OCI-LY1 (cell line): ENCODE results near the gene TBCEL.

Source experiments
- H2AFZ ChIP-seq: fragments of 200-600 bp; sonication (generic), shearing (Covaris generic); 2 replicates; pipeline ENCODE4 v1.6.0; 2014; ENCODE audit warnings: antibody characterized with exemption, mild to moderate bottlenecking, low read length
- H3F3A ChIP-seq: fragments of 200-600 bp; sonication (generic), shearing (Covaris generic); 2 replicates; pipeline ENCODE4 v1.6.0; 2014; ENCODE audit warnings: mild to moderate bottlenecking, antibody characterized with exemption, low read length, moderate library complexity; ENCODE audit not compliant: insufficient read depth
- H3K27ac ChIP-seq: fragments of 200-600 bp; sonication (generic); 2 replicates; pipeline ENCODE4 v1.5.1; 2014; ENCODE audit warnings: low read length, mixed run types, mild to moderate bottlenecking, low read depth; ENCODE audit not compliant: poor library complexity, severe bottlenecking
- H3K27me3 ChIP-seq: fragments of 200-600 bp; sonication (generic); 2 replicates; pipeline ENCODE4 v1.6.0; 2014; ENCODE audit warnings: antibody characterized with exemption, mild to moderate bottlenecking, low read length, moderate library complexity; ENCODE audit not compliant: insufficient read depth
- H3K36me3 ChIP-seq: fragments of 200-600 bp; sonication (generic); 2 replicates; pipeline ENCODE4 v1.6.1; 2014; ENCODE audit warnings: mild to moderate bottlenecking, antibody characterized with exemption, low read length, moderate library complexity, mixed read lengths; ENCODE audit not compliant: insufficient read depth
- H3K4me1 ChIP-seq: fragments of 200-600 bp; sonication (generic); 2 replicates; pipeline ENCODE4 v1.5.1; 2014; ENCODE audit warnings: mild to moderate bottlenecking, low read length, moderate library complexity; ENCODE audit not compliant: insufficient read depth, severe bottlenecking
- H3K4me2 ChIP-seq: fragments of 200-600 bp; sonication (generic), shearing (Covaris generic); 2 replicates; pipeline ENCODE4 v1.6.1; 2014; ENCODE audit warnings: low read length
- H3K4me3 ChIP-seq: fragments of 200-600 bp; sonication (generic); 2 replicates; pipeline ENCODE4 v1.5.1; 2014; ENCODE audit warnings: low read length, low read depth, mild to moderate bottlenecking, mixed read lengths; ENCODE audit not compliant: poor library complexity, severe bottlenecking
- H3K79me2 ChIP-seq: fragments of 200-600 bp; shearing (Covaris generic); 2 replicates; pipeline ENCODE4 v1.6.1; 2016; ENCODE audit warnings: mixed run types, low read length, mixed read lengths; ENCODE audit not compliant: insufficient read depth
- H3K9ac ChIP-seq: fragments of 200-600 bp; sonication (generic), shearing (Covaris generic); 2 replicates; pipeline ENCODE4 v1.6.1; 2014; ENCODE audit warnings: mild to moderate bottlenecking, low read length, mixed read lengths
- H3K9me2 ChIP-seq: fragments of 200-600 bp; sonication (generic), shearing (Covaris generic); 2 replicates; pipeline ENCODE4 v1.6.1; 2014; ENCODE audit warnings: low read depth, mild to moderate bottlenecking, low read length, mixed read lengths
- H3K9me3 ChIP-seq: fragments of 200-600 bp; shearing (Covaris generic); 2 replicates; pipeline ENCODE4 v1.6.1; 2014; ENCODE audit warnings: low read length, mixed read lengths
- H4K20me1 ChIP-seq: fragments of 200-600 bp; sonication (generic), shearing (Covaris generic); 2 replicates; pipeline ENCODE4 v1.6.0; 2016; ENCODE audit warnings: mild to moderate bottlenecking, low read length; ENCODE audit not compliant: insufficient read depth
- CTCF ChIP-seq: fragments of 200-600 bp; sonication (generic), shearing (Covaris generic); IDR thresholded peaks from 2 replicates; pipeline ENCODE4 v1.5.1; 2017; ENCODE audit warnings: mild to moderate bottlenecking, antibody characterized with exemption, low read length, moderate library complexity, mixed read lengths
- EZH2 ChIP-seq: fragments of 200-600 bp; sonication (generic), shearing (Covaris generic); IDR thresholded peaks from 2 replicates; pipeline ENCODE4 v1.8.0; 2017; ENCODE audit warnings: borderline replicate concordance, mixed run types, mild to moderate bottlenecking, antibody characterized with exemption, low read length, moderate library complexity, mixed read lengths

The TBCEL gene

GRCh38 chr11:121105481-121106195, 81.7 kb downstream of the TBCEL start:
- Histone ChIP-seq H3K4me1 (no peaks in the 10 kb centered on the region), H4K20me1 (no peaks in the 10 kb centered on the region), H3K9me3 (no peaks in the 10 kb centered on the region), H3K36me3 (no peaks in the 10 kb centered on the region), H3K4me2 (no peak overlapping the region), H3K79me2 (no peaks in the 10 kb centered on the region), H3K9ac (no peak overlapping the region), H3F3A (no peaks in the 10 kb centered on the region), H2AFZ (no peak overlapping the region), H3K27ac (no peak overlapping the region), H3K4me3 (no peak overlapping the region), H3K9me2 (no peaks in the 10 kb centered on the region), H3K27me3 (peaks cover 3% of the 10 kb centered on the region; the same call in 1 of the 2 replicates)
- TF ChIP-seq EZH2 (no peak), CTCF (peak; percentile 13; the same call in 1 of the 2 replicates)

- Histone ChIP-seq H3F3A (no peaks in the 10 kb centered on the region), H3K9me2 (no peaks in the 10 kb centered on the region), H3K4me1 (no peaks in the 10 kb centered on the region), H3K79me2 (no peaks in the 10 kb centered on the region), H3K36me3 (no peaks in the 10 kb centered on the region), H3K27ac (no peak overlapping the region), H4K20me1 (no peaks in the 10 kb centered on the region), H3K9me3 (no peaks in the 10 kb centered on the region), H3K9ac (no peak overlapping the region), H2AFZ (no peak overlapping the region), H3K4me2 (no peak overlapping the region), H3K27me3 (peaks cover 3% of the 10 kb centered on the region; the same call in 1 of the 2 replicates), H3K4me3 (no peak overlapping the region)
- TF ChIP-seq EZH2 (no peak), CTCF (no peak)
Measured at GRCh38 chr11:121106812-121107211, 82.9 kb downstream of the TBCEL start.

- TF ChIP-seq CTCF (no peak), EZH2 (no peak)
- Histone ChIP-seq H3K4me1 (no peaks in the 10 kb centered on the region), H3K27me3 (peaks cover 3% of the 10 kb centered on the region; the same call in 1 of the 2 replicates), H4K20me1 (no peaks in the 10 kb centered on the region), H3K4me3 (no peak overlapping the region), H3K36me3 (no peaks in the 10 kb centered on the region), H3K4me2 (no peak overlapping the region), H3K27ac (no peak overlapping the region), H3K9ac (no peak overlapping the region), H3K79me2 (no peaks in the 10 kb centered on the region), H3K9me3 (no peaks in the 10 kb centered on the region), H3K9me2 (no peaks in the 10 kb centered on the region), H2AFZ (no peak overlapping the region), H3F3A (no peaks in the 10 kb centered on the region)
Measured at GRCh38 chr11:121108413-121108812, 84.5 kb downstream of the TBCEL start.
